Nephron progenitor cell (in vitro differentiated cells): Measurements from ENCODE around the gene ASXL1.
"Not testable (repeated sequence)": the region's sequence is repeated elsewhere in the genome, so short reads cannot be mapped to it uniquely, and the experiment has no call there.

Experiments
- DNase-seq: peaks from one replicate; pipeline ENCODE4 v3.0.0; 2021
- H3K27ac Mint-ChIP-seq: 2 replicates; pipeline ENCODE4 v1.8.0; 2021; ENCODE audit warnings: mild to moderate bottlenecking, moderate library complexity, mixed read lengths
- H3K27me3 Mint-ChIP-seq: 2 replicates; pipeline ENCODE4 v1.8.0; 2021; ENCODE audit warnings: mild to moderate bottlenecking, low read depth, mixed read lengths; ENCODE audit not compliant: poor library complexity
- H3K36me3 Mint-ChIP-seq: 2 replicates; pipeline ENCODE4 v1.8.0; 2021; ENCODE audit warnings: low read depth, mixed read lengths
- H3K4me1 Mint-ChIP-seq: 2 replicates; pipeline ENCODE4 v1.8.0; 2021; ENCODE audit warnings: mixed read lengths
- H3K4me3 Mint-ChIP-seq: 2 replicates; pipeline ENCODE4 v1.8.0; 2021; ENCODE audit warnings: mild to moderate bottlenecking, moderate library complexity, mixed read lengths
- H3K9me3 Mint-ChIP-seq: 2 replicates; pipeline ENCODE4 v1.8.0; 2021; ENCODE audit warnings: mild to moderate bottlenecking, moderate library complexity, mixed read lengths
- TF ChIP-seq, protein P1 (sequence below): fragments of 200-600 bp; sonication (generic); IDR thresholded peaks from 2 replicates; pipeline ENCODE4 v1.5.0; 2021; ENCODE audit warnings: antibody characterized with exemption

ASXL1 gene

DNA sequence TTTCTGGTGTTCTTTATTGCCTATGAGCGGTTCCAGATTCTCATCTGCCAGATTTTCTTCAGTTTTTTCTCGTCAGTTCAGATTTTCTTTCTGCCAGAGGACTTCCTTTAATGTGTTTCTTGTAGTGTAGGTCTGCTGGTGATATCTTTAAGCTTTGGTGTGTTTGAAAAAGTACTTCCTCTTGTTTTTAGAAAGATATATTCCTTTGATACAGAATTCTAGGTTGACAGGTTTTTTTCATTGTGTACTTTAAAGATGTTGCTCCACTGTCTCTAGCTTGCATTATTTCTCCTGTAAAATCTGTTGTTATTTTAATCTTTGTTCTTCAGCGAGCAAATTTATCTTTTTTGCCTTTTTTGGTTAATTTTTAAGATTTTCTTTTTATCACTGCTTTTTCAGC lies 36.9 kb downstream of the ASXL1 start:
- peaks cover 5% of the 10 kb centered on the region for H3K4me1 Mint-ChIP-seq
- H3K27ac Mint-ChIP-seq: no peak overlapping the region
- peaks cover 72% of the 10 kb centered on the region for H3K36me3 Mint-ChIP-seq
- H3K27me3 Mint-ChIP-seq: no peaks in the 10 kb centered on the region
- no peak overlapping the region for H3K4me3 Mint-ChIP-seq
- TF ChIP-seq, protein P1, sequence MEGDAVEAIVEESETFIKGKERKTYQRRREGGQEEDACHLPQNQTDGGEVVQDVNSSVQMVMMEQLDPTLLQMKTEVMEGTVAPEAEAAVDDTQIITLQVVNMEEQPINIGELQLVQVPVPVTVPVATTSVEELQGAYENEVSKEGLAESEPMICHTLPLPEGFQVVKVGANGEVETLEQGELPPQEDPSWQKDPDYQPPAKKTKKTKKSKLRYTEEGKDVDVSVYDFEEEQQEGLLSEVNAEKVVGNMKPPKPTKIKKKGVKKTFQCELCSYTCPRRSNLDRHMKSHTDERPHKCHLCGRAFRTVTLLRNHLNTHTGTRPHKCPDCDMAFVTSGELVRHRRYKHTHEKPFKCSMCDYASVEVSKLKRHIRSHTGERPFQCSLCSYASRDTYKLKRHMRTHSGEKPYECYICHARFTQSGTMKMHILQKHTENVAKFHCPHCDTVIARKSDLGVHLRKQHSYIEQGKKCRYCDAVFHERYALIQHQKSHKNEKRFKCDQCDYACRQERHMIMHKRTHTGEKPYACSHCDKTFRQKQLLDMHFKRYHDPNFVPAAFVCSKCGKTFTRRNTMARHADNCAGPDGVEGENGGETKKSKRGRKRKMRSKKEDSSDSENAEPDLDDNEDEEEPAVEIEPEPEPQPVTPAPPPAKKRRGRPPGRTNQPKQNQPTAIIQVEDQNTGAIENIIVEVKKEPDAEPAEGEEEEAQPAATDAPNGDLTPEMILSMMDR: no peak
- H3K9me3 Mint-ChIP-seq: peaks cover 8% of the 10 kb centered on the region
- no peak for DNase-seq

DNA sequence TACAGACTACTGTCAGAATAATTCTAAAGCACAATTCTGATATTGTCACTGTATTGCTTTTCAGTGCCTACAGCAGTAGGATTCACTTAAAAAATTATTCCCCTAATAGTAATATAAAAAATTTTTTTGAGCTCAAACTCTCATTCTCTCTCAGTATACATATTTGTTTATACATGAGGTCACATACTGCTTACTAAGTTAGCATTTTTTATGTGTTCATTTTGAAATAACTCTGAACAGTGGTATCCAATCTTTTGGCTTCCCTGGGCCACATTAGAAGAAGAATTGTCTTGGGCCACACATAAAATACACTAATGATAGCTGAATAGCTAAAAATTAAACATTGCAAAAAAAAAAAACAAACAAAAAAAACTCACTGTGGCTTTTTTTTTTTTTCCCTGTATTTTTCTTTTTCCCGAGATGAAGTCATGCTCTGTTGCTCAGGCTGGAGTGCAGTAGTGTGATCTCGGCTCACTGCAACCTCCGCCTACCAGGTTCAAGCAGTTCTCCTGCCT lies 38.6 kb downstream of the ASXL1 start:
- DNase-seq: no peak
- peaks cover 5% of the 10 kb centered on the region for H3K4me1 Mint-ChIP-seq
- H3K27me3 Mint-ChIP-seq: no peaks in the 10 kb centered on the region
- TF ChIP-seq, protein P1: no peak
- H3K36me3 Mint-ChIP-seq: peaks cover 70% of the 10 kb centered on the region
- peaks cover 8% of the 10 kb centered on the region for H3K9me3 Mint-ChIP-seq
- H3K27ac Mint-ChIP-seq: peak overlapping the region; percentile 50
- no peak overlapping the region for H3K4me3 Mint-ChIP-seq

DNA sequence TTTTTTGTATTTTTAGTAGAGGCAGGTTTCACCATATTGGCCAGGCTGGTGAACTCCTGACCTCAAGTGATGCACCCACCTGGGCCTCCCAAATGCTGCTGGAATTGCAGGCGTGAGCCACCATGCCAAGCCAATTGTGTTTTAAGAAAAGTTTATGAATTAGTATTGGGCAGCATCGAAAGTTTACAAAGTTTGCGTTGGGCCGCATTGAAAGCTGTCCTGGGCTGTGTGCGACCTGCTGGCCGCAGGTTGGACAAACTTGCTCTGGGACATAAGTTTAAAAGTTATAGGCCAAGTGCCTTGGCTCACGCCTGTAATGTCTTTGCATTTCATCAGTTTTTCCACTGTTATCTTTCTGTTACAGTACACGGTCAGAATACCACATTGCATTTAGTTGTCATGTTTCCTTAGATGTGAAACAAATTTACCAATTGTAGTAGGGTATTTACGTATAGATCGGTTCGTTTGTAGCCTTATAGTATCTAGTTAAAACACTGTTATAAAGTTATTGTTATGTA lies 39.5 kb downstream of the ASXL1 start:
- no peak overlapping the region for H3K4me3 Mint-ChIP-seq
- H3K27me3 Mint-ChIP-seq: no peaks in the 10 kb centered on the region
- H3K27ac Mint-ChIP-seq: peak overlapping the region; percentile 39
- peaks cover 63% of the 10 kb centered on the region for H3K36me3 Mint-ChIP-seq
- H3K9me3 Mint-ChIP-seq: peaks cover 7% of the 10 kb centered on the region
- DNase-seq: no peak
- peaks cover 5% of the 10 kb centered on the region for H3K4me1 Mint-ChIP-seq
- TF ChIP-seq, protein P1: no peak

DNA sequence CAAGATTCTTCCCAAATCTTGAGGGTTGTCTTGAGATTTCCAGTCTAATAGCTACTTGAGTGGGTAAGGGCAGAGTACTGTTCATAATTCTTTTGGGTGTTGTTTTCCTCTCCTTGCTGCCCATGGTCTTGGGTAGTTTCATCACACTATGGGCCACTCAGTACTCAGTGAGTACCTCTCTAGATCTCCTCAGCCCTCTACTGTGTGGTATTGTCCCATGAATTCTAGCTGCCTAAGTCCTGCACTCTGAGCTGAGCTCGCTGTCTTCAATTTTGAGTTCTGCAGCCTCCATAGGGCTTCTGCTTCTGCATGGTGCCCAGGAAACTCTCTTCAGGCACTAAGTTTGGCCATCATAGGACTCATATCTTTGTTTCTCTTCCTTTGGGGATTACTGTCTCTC lies 42.3 kb downstream of the ASXL1 start:
- peaks cover 39% of the 10 kb centered on the region for H3K36me3 Mint-ChIP-seq
- DNase-seq: no peak
- H3K27ac Mint-ChIP-seq: no peak overlapping the region
- H3K4me1 Mint-ChIP-seq: peaks cover 5% of the 10 kb centered on the region
- TF ChIP-seq, protein P1: no peak
- no peaks in the 10 kb centered on the region for H3K9me3 Mint-ChIP-seq
- no peaks in the 10 kb centered on the region for H3K27me3 Mint-ChIP-seq
- H3K4me3 Mint-ChIP-seq: no peak overlapping the region

DNA sequence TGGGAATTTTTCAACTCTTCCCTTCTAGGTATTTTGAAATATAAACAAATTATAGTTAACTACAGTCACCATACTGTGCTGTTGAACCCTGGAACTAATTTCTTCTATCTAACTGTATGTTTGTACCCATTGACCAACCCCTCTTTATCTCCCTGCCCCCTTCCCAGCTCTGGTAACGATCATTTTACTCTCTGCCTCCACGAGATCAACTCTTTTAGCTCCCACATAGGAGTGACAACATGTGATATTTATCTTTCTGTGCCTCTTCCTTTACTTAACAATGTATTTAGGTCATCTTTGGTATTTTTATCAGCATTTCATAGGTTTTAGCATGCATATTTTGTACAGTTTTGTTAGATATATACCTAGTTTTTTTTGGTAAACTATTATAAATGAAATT lies 45.9 kb downstream of the ASXL1 start:
- no peaks in the 10 kb centered on the region for H3K4me1 Mint-ChIP-seq
- no peak overlapping the region for H3K4me3 Mint-ChIP-seq
- H3K27me3 Mint-ChIP-seq: no peaks in the 10 kb centered on the region
- no peak for DNase-seq
- no peaks in the 10 kb centered on the region for H3K9me3 Mint-ChIP-seq
- TF ChIP-seq, protein P1: no peak
- peaks cover 34% of the 10 kb centered on the region for H3K36me3 Mint-ChIP-seq
- no peak overlapping the region for H3K27ac Mint-ChIP-seq

DNA sequence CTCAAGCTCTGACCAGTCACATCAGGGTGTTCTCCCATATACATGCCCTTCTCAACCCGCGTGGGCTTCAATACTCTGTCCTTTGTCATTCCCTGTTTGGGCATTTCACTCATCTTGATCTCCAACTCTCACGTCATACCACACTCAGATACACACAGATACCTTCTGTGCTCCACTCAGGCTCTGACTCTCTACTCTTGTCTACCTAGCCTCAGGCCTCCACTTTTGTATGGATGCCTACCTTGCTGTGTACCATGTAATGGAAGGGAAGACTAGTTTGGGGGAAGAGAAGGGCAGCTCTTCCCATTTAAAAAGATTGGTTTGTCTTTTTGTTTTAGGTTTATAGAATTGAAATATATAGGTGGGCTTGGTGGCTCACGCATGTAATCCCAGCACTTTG lies 48.6 kb downstream of the ASXL1 start:
- H3K4me1 Mint-ChIP-seq: no peaks in the 10 kb centered on the region
- no peak overlapping the region for H3K4me3 Mint-ChIP-seq
- TF ChIP-seq, protein P1: no peak
- peaks cover 13% of the 10 kb centered on the region for H3K36me3 Mint-ChIP-seq
- H3K9me3 Mint-ChIP-seq: no peaks in the 10 kb centered on the region
- no peak overlapping the region for H3K27ac Mint-ChIP-seq
- DNase-seq: no peak
- H3K27me3 Mint-ChIP-seq: no peaks in the 10 kb centered on the region

DNA sequence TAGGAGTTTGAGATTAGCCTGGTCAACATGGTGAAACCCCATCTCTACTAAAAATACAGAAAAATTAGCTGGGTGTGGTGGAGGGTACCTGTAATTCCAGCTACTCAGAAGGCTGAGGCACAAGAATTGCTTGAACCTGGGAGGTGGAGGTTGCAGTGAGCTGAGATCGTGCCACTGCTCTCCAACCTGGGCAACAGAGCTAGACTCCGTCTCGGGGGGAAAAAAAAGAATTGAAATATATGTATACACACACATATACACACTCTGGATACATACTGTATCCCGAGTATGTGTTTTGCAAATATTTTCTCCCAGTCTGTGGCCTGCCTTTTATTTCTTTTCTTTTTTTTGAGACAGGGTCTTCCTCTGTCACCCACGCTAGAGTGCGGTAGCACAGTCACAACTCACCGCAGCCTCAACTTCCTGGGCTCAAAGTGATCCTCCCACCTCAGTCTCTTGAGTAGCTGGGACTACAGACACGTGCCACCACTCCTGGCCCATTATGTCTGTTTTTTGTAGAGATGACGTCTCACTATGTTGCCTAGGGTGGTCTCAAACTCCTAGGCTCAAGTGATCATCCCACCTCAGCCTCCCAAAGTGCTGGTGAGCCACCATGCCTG lies 49.1 kb downstream of the ASXL1 start:
- not testable (repeated sequence) for DNase-seq, H3K27me3 Mint-ChIP-seq, H3K9me3 Mint-ChIP-seq, H3K4me3 Mint-ChIP-seq, H3K4me1 Mint-ChIP-seq
- H3K36me3 Mint-ChIP-seq: peaks cover 13% of the 10 kb centered on the region
- H3K27ac Mint-ChIP-seq: peak overlapping the region; percentile 91
